Vagina (tissue), 2 donors: ENCODE measurements around the gene LRGUK.

Source experiments
- CTCF ChIP-seq, 3 experiments: fragments of 450-650 bp in 2 of 3; fragments of 200-600 bp in 1 of 3; sonication (generic) in 1 of 3; IDR thresholded peaks; one replicate each; pipeline ENCODE4 v1.5.1; 2017 to 2019; ENCODE audit warnings: antibody characterized with exemption in 3 of 3, mild to moderate bottlenecking in 2 of 3, moderate library complexity in 2 of 3
- POLR2A ChIP-seq, 2 donors: fragments of 450-650 bp; IDR thresholded peaks; one replicate each; pipeline ENCODE4 v1.6.1; 2017; ENCODE audit warnings: antibody characterized with exemption in 2 of 2, mild to moderate bottlenecking in 2 of 2, moderate library complexity in 2 of 2
- POLR2AphosphoS5 ChIP-seq, 2 donors: sonication (generic); formaldehyde crosslinking; IDR thresholded peaks; one replicate each; pipeline ENCODE4 v1.9.0; 2017; ENCODE audit warnings: antibody characterized with exemption in 2 of 2, mild to moderate bottlenecking in 2 of 2, low read depth in 1 of 2; ENCODE audit not compliant: insufficient read depth in 1 of 2

GRCh38 chr7:134287916-134288659 lies 160.9 kb downstream of the LRGUK start:
- TF ChIP-seq POLR2AphosphoS5 (IDR thresholded peaks at IDR 0.05; ENCODE audit: insufficient read depth in 1 of 2, low read depth in 1 of 2) = no peak
- TF ChIP-seq CTCF (IDR thresholded peaks at IDR 0.05) = no peak
- no peak for TF ChIP-seq POLR2A (IDR thresholded peaks at IDR 0.05)
